ENCODE data around the gene TUBGCP2.

The TUBGCP2 gene

DNA sequence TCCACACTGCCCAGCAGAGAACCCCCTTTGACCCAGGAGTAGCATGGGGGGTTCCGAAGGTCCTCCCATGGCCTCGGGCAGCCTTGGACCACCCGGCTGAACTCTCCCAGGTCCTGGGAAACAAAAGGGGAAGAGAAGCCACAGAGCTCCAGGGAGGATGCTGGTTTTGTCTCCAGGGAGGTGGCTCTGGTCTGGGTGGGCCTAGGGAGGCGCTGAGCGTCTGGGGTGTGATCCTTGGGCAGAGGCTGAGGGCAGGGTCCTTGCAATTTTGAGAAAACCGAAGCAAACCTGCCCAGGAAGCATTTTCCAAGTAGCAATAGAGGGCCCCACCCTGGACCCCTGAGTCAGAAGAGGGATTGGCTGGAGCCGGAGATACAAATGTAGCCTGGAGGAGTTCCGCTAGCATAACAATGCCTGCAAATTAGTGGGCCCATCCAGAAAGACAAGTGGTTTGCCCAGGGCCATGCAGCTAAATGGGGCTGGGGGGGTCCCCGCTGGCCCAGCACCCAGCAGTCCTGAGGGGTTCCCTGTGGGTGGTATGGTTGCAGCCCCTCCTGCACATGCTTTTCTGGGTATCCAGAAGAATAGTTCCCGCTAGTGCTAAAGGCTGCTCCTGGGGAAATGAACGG is 76.6 kb downstream of the TUBGCP2 start:
- Histone ChIP-seq H3K4me2 (ENCODE audit: low read depth, low read length, poor library complexity, severe bottlenecking) (no peak overlapping the region), H3K4me3 (ENCODE audit: low read length, poor library complexity, severe bottlenecking) (no peak overlapping the region)

DNA sequence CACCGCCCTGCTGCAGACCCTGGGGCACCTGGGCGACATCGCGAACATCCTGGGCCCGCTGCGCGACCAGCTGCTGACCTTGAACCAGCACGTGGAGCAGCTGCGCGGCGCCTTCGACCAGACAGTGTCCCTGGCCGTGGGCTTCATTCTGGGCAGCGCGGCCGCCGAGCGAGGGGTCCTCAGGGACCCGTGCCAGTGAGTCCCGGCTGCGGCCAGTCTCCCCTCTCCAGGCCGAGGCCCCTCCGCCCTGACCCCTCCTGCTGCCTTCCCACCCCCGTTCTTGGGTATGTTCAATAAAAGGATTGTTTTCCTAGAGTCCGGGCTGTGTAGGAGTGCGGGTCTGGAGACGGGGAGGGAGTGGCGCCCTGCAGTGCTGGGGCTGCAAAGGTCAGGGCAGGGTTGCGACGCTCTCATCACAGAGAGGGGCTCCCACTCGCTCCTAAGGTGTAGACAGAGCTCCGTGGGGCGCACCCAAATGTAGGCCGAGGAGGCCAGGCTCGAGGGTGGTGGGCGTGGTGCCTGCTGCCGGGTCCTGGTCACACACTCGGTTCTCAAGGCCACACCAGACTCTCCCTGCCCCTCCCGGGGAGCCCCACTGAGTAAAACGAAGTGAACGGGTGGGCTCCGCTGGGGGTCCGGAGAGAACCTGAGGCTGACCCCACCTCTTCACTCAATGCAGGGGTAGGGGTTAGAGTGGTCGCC is 77.3 kb downstream of the TUBGCP2 start:
- H4K20me1 ChIP-seq (ENCODE audit: insufficient read depth, low read length, poor library complexity, severe bottlenecking), result no peaks in the 10 kb centered on the region
- no peak for TF ChIP-seq EZH2phosphoT487 (IDR thresholded peaks at IDR 0.05; ENCODE audit: borderline replicate concordance)
- TF ChIP-seq, protein P1, sequence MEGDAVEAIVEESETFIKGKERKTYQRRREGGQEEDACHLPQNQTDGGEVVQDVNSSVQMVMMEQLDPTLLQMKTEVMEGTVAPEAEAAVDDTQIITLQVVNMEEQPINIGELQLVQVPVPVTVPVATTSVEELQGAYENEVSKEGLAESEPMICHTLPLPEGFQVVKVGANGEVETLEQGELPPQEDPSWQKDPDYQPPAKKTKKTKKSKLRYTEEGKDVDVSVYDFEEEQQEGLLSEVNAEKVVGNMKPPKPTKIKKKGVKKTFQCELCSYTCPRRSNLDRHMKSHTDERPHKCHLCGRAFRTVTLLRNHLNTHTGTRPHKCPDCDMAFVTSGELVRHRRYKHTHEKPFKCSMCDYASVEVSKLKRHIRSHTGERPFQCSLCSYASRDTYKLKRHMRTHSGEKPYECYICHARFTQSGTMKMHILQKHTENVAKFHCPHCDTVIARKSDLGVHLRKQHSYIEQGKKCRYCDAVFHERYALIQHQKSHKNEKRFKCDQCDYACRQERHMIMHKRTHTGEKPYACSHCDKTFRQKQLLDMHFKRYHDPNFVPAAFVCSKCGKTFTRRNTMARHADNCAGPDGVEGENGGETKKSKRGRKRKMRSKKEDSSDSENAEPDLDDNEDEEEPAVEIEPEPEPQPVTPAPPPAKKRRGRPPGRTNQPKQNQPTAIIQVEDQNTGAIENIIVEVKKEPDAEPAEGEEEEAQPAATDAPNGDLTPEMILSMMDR (conservative IDR thresholded peaks at IDR 0.05; ENCODE audit: low read length), result no peak
- H3K9me2 ChIP-seq (replicated peaks; ENCODE audit: low read depth, low read length), result no peaks in the 10 kb centered on the region
- no peaks in the 10 kb centered on the region for H3K79me2 ChIP-seq (ENCODE audit: insufficient read depth, low read length)
- H3K4me2 ChIP-seq (ENCODE audit: low read depth, low read length, poor library complexity, severe bottlenecking), result no peak overlapping the region
- H2AFZ ChIP-seq (ENCODE audit: low read length), result no peak overlapping the region
- no peaks in the 10 kb centered on the region for H3K27me3 ChIP-seq (ENCODE audit: insufficient read depth, low read length, poor library complexity, severe bottlenecking)
- no peaks in the 10 kb centered on the region for H3K36me3 ChIP-seq (ENCODE audit: insufficient read depth, low read length)
- no peak overlapping the region for H3K4me3 ChIP-seq (ENCODE audit: low read length, poor library complexity, severe bottlenecking)
- no peaks in the 10 kb centered on the region for H3F3A ChIP-seq (ENCODE audit: low read depth)
- peaks cover 4% of the 10 kb centered on the region; the same call in 1 of the 2 replicates for H3K9me3 ChIP-seq (ENCODE audit: insufficient read depth, low read depth, low read length)
- H3K9ac ChIP-seq (ENCODE audit: low read depth, low read length, poor library complexity, severe bottlenecking), result no peak overlapping the region
- H3K4me1 ChIP-seq (ENCODE audit: insufficient read depth, low read length, poor library complexity, severe bottlenecking), result no peaks in the 10 kb centered on the region

More for the DNA sequence above, 76.6 kb downstream of the TUBGCP2 start:
- no peaks in the 10 kb centered on the region for H3F3A ChIP-seq (ENCODE audit: low read depth)
- H3K9me3 ChIP-seq (ENCODE audit: insufficient read depth, low read depth, low read length), result peaks cover 4% of the 10 kb centered on the region; the same call in 1 of the 2 replicates
- no peaks in the 10 kb centered on the region for H3K27me3 ChIP-seq (ENCODE audit: insufficient read depth, low read length, poor library complexity, severe bottlenecking)
- no peak overlapping the region for H2AFZ ChIP-seq (ENCODE audit: low read length)
- no peaks in the 10 kb centered on the region for H3K9me2 ChIP-seq (replicated peaks; ENCODE audit: low read depth, low read length)
- no peaks in the 10 kb centered on the region for H3K36me3 ChIP-seq (ENCODE audit: insufficient read depth, low read length)
- no peak for TF ChIP-seq EZH2phosphoT487 (IDR thresholded peaks at IDR 0.05; ENCODE audit: borderline replicate concordance)
- TF ChIP-seq, protein P1 (conservative IDR thresholded peaks at IDR 0.05; ENCODE audit: low read length), result no peak
- H3K9ac ChIP-seq (ENCODE audit: low read depth, low read length, poor library complexity, severe bottlenecking), result no peak overlapping the region
- H3K4me1 ChIP-seq (ENCODE audit: insufficient read depth, low read length, poor library complexity, severe bottlenecking), result no peaks in the 10 kb centered on the region
- H4K20me1 ChIP-seq (ENCODE audit: insufficient read depth, low read length, poor library complexity, severe bottlenecking), result no peaks in the 10 kb centered on the region
- H3K79me2 ChIP-seq (ENCODE audit: insufficient read depth, low read length), result no peaks in the 10 kb centered on the region

DNA sequence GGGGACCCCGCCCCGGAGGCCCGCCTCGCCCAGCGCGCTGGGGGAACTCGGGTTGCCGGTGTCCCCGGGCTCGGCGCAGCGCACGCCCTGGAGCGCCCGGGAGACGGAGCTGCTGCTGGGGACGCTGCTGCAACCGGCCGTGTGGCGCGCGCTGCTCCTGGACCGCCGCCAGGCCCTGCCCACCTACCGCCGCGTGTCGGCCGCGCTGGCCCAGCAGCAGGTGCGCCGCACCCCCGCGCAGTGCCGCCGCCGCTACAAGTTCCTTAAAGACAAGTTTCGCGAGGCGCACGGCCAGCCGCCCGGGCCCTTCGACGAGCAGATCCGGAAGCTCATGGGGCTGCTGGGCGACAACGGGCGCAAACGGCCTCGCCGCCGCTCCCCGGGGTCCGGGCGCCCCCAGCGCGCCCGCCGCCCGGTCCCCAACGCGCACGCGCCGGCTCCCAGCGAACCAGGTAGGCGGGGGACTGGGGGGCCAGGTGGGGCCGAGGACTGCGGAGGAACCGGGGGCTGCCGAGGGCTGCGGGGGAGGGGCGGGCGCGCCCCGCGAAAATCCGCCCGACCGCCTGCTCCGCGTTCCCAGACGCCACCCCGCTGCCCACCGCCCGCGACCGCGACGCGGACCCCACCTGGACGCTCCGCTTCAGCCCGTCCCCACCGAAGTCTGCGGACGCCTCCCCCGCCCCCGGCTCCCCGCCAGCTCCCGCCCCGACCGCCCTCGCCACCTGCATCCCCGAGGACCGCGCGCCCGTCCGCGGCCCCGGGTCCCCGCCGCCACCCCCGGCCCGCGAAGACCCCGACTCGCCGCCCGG is 78.1 kb downstream of the TUBGCP2 start:
- H3K4me1 ChIP-seq (ENCODE audit: insufficient read depth, low read length, poor library complexity, severe bottlenecking), result no peaks in the 10 kb centered on the region
- no peak overlapping the region for H3K4me2 ChIP-seq (ENCODE audit: low read depth, low read length, poor library complexity, severe bottlenecking)
- H3K9me3 ChIP-seq (ENCODE audit: insufficient read depth, low read depth, low read length), result peaks cover 4% of the 10 kb centered on the region; the same call in 1 of the 2 replicates
- no peaks in the 10 kb centered on the region for H4K20me1 ChIP-seq (ENCODE audit: insufficient read depth, low read length, poor library complexity, severe bottlenecking)
- TF ChIP-seq, protein P1 (conservative IDR thresholded peaks at IDR 0.05; ENCODE audit: low read length), result no peak
- no peak for TF ChIP-seq EZH2phosphoT487 (IDR thresholded peaks at IDR 0.05; ENCODE audit: borderline replicate concordance)
- H3K36me3 ChIP-seq (ENCODE audit: insufficient read depth, low read length), result no peaks in the 10 kb centered on the region
- no peak overlapping the region for H2AFZ ChIP-seq (ENCODE audit: low read length)
- no peaks in the 10 kb centered on the region for H3F3A ChIP-seq (ENCODE audit: low read depth)
- H3K9ac ChIP-seq (ENCODE audit: low read depth, low read length, poor library complexity, severe bottlenecking), result no peak overlapping the region
- no peaks in the 10 kb centered on the region for H3K9me2 ChIP-seq (replicated peaks; ENCODE audit: low read depth, low read length)
- H3K4me3 ChIP-seq (ENCODE audit: low read length, poor library complexity, severe bottlenecking), result no peak overlapping the region
- H3K27me3 ChIP-seq (ENCODE audit: insufficient read depth, low read length, poor library complexity, severe bottlenecking), result no peaks in the 10 kb centered on the region
- no peaks in the 10 kb centered on the region for H3K79me2 ChIP-seq (ENCODE audit: insufficient read depth, low read length)

Measured in Loucy (cell line).